ENCODE data around the gene ALK. TPM values are rescaled to one million over a fixed set of nuclear protein-coding genes. Genes with fewer than 3 reads are reported as not detected.

Gene ALK
- total RNA-seq, 1 donor from 2014 or later = not detected

- DNase-seq (ENCODE audit: low read depth) = no peak
- TF ChIP-seq CTCF (IDR thresholded peaks at IDR 0.05; ENCODE audit: insufficient read depth, low read length, severe bottlenecking) = no peak
- Histone ChIP-seq H3K27me3 (ENCODE audit: control insufficient read depth, insufficient read depth, low read length) (no peaks in the 10 kb centered on the region), H3K36me3 (ENCODE audit: control insufficient read depth, insufficient read depth, low read length) (peaks cover 3% of the 10 kb centered on the region), H3K4me3 (ENCODE audit: low read depth, low read length) (no peak overlapping the region)
- FAIRE-seq = no peak
These were observed 725.6 kb downstream of the ALK start for GRCh38 chr2:29195796-29196195.

GRCh38 chr2:29193681-29194080 is 727.7 kb downstream of the ALK start:
- DNase-seq (ENCODE audit: low read depth) (no peak), FAIRE-seq (no peak)
- no peak overlapping the region for H3K4me3 ChIP-seq (ENCODE audit: low read depth, low read length)
- peaks cover 5% of the 10 kb centered on the region for H3K36me3 ChIP-seq (ENCODE audit: control insufficient read depth, insufficient read depth, low read length)
- no peaks in the 10 kb centered on the region for H3K27me3 ChIP-seq (ENCODE audit: control insufficient read depth, insufficient read depth, low read length)
- TF ChIP-seq CTCF (IDR thresholded peaks at IDR 0.05; ENCODE audit: insufficient read depth, low read length, severe bottlenecking) = no peak

- DNase-seq (ENCODE audit: low read depth) (no peak), FAIRE-seq (no peak)
- no peak for TF ChIP-seq CTCF (IDR thresholded peaks at IDR 0.05; ENCODE audit: insufficient read depth, low read length, severe bottlenecking)
- Histone ChIP-seq H3K36me3 (ENCODE audit: control insufficient read depth, insufficient read depth, low read length) (peaks cover 5% of the 10 kb centered on the region), H3K27me3 (ENCODE audit: control insufficient read depth, insufficient read depth, low read length) (no peaks in the 10 kb centered on the region), H3K4me3 (ENCODE audit: low read depth, low read length) (no peak overlapping the region)
These were observed 728.3 kb downstream of the ALK start for GRCh38 chr2:29193111-29193510.

- FAIRE-seq (no peak), DNase-seq (ENCODE audit: low read depth) (no peak)
- TF ChIP-seq CTCF (IDR thresholded peaks at IDR 0.05; ENCODE audit: insufficient read depth, low read length, severe bottlenecking) = no peak
- no peaks in the 10 kb centered on the region for H3K27me3 ChIP-seq (ENCODE audit: control insufficient read depth, insufficient read depth, low read length)
- peaks cover 5% of the 10 kb centered on the region for H3K36me3 ChIP-seq (ENCODE audit: control insufficient read depth, insufficient read depth, low read length)
- no peak overlapping the region for H3K4me3 ChIP-seq (ENCODE audit: low read depth, low read length)
These were observed 728.9 kb downstream of the ALK start for GRCh38 chr2:29192526-29192925.

GRCh38 chr2:29191817-29192216 is 729.6 kb downstream of the ALK start:
- Histone ChIP-seq H3K36me3 (ENCODE audit: control insufficient read depth, insufficient read depth, low read length) (peaks cover 4% of the 10 kb centered on the region), H3K27me3 (ENCODE audit: control insufficient read depth, insufficient read depth, low read length) (no peaks in the 10 kb centered on the region), H3K4me3 (ENCODE audit: low read depth, low read length) (no peak overlapping the region)
- FAIRE-seq (no peak), DNase-seq (ENCODE audit: low read depth) (no peak)
- TF ChIP-seq CTCF (IDR thresholded peaks at IDR 0.05; ENCODE audit: insufficient read depth, low read length, severe bottlenecking) = no peak

DNA sequence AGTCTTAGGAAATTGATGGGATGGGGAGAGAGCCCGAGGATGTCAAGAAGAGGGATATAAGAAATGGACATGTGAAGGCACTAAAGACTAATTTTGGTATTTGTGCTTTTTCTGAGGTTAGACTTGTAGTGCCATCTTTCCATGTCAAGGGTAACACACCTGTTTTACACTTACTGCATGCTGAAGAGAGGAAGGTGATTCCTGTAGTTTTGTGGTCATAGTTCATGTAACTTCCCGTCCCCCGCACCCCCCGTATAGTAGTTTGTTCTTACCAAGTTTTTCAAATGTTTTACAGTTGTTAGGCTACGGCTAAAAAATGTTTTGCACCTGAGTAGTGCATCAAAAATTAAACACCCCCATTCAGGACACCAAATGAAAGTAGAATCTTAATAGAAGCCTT is 732.3 kb downstream of the ALK start:
- peak; percentile 32 for FAIRE-seq
- peaks cover 6% of the 10 kb centered on the region for H3K36me3 ChIP-seq (ENCODE audit: control insufficient read depth, insufficient read depth, low read length)
- H3K4me3 ChIP-seq (ENCODE audit: low read depth, low read length) = no peak overlapping the region
- H3K27me3 ChIP-seq (ENCODE audit: control insufficient read depth, insufficient read depth, low read length) = no peaks in the 10 kb centered on the region
- TF ChIP-seq CTCF (IDR thresholded peaks at IDR 0.05; ENCODE audit: insufficient read depth, low read length, severe bottlenecking) = no peak
- DNase-seq (ENCODE audit: low read depth) = no peak
